Stimulated activated CD4-positive, alpha-beta T cell treated with anti-CD3 and anti-CD28 coated beads, Interleukin-2, amount 100 ng/mL, for 24 hours (primary cell): ENCODE data around the gene BRI3.
"Not testable (repeated sequence)": the region's sequence is repeated elsewhere in the genome, so short reads cannot be mapped to it uniquely, and the experiment has no call there.

Experiments used
- DNase-seq, 2 donors: peaks; one replicate each; pipeline ENCODE4 v3.0.0-alpha.2; 2020

BRI3 gene

DNA sequence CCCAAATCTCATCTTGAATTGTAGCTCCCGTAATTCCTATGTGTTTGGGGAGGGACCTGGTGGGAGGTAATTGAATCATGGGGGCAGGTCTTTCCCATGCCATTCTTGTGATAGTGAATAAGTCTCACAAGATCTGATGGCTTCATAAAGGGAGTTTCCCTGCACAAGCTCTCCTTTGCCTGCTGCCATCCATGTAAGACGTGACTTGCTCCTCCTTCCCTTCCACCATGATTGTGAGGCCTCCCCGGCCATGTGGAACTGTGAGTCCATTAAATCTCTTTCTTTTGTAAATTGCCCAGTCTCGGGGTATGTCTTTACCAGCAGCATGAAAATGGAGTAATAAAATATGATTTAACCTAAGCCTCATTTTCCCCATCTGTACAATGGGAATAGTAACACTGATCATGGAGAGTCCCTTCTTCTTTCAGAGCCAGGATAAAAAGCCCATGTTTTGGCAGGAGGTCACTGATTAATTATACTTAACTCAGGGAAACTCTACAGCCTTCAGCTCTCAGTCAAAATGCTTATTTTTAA lies 34.6 kb downstream of the BRI3 start:
- DNase-seq = not testable (repeated sequence)

DNA sequence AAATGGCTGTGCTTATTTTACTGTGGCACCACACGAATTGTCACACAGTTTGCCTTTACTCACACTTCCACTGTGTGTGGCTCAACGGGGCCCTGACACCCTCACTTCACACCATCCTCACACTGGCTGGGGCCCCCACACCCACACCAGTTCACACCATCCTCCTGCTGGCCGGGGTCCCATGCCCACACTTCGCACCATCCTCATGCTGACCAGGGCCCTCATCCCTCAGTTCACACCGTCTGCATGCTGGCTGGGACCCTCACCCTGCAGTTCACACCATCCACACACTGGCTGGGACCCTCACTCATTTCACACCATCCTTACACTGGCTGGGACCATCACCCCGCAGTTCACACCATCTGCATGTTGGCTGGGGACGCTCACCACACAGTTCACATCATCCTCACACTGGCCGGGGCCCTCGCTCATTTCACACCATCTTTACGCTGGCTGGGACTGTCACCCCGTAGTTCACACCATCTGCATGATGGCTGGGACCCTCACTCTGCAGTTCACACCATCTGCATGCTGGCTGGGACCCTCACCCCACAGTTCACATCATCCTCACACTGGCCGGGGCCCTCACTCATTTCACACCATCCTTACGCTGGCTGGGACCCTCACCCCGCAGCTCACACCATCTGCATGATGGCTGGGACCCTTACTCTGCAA lies 36.0 kb downstream of the BRI3 start:
- DNase-seq = no peak

DNA sequence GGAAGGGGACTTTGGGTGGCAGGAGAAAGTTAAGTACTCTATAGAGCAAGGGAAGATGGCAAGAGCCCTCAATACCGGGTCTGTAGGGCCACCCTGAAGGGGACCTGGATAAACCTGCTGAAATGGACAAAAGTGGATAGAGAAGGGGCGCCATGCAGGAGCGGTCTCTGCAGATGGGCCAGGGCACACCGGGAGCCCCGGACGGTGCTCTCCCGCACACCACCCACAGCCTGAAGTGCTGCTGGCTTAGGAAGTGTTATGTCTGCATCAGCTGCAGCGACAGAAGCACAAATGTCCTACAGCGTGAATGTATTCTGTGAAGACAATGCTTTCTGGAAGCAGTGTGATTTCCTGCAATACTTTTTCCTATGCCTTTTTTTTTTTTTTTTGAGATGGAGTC lies 37.7 kb downstream of the BRI3 start:
- no peak for DNase-seq

DNA sequence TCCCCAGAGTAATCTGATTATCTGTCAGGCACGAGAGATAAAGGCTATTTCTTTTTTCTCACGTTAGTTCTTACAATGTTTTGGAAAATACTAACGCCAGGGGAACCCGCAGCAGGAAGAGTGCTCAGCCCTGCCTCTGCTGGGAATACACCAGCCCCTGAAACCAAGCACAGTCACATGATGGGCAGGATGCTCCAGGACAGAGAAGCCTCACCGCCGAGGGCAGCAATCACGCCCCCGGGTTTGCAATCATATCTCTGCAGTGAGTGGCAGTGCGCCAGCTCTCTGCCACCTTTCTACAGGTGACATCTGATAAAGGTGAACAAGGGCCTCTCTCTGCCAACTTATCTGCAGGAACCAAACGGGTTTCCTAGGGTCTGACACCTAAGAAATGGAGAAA lies 39.8 kb downstream of the BRI3 start:
- DNase-seq = no peak

DNA sequence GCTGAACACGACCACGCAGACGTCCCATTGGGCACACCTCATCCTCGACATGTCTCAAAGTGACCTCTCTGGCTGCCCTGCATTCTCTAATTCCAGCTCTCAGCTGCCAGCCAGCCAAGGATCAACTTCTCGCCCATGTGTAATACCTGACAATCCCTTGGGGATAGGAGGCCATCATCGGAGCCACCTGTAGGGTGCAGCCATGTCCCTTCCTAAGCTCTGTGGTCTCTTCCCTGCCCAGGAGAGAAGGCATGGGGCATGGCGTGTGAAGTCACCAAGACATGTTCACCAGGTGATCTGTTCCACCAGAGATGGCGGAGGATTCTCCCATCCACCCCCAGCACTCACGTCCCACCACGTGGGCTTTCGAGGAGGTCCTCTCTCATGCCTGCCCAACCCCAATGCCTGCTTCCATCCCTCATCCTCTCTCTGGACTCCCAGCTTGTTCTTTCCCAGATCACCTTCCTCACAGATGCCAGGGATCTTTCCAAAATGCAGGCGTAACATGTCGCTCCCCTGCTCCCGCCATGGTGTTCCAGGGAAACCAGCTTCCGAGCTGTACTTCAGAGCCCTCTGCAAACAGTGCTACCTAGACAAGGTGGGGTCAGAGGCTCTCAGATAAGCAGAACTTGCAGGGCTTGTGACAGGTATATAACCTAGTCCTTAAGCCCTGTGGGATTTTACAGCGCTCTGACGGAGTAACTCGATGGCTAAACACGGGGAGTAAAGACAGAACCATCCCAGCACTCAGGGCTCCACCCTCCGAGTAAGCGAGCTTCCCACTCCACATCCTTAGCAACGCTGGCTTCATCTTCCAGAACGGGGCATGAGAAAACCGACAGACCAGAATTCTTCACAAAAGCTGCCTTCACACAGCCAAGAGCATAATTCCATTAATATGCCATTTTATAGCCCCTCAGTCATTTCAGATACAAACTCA lies 41.1 kb downstream of the BRI3 start:
- DNase-seq = no peak

DNA sequence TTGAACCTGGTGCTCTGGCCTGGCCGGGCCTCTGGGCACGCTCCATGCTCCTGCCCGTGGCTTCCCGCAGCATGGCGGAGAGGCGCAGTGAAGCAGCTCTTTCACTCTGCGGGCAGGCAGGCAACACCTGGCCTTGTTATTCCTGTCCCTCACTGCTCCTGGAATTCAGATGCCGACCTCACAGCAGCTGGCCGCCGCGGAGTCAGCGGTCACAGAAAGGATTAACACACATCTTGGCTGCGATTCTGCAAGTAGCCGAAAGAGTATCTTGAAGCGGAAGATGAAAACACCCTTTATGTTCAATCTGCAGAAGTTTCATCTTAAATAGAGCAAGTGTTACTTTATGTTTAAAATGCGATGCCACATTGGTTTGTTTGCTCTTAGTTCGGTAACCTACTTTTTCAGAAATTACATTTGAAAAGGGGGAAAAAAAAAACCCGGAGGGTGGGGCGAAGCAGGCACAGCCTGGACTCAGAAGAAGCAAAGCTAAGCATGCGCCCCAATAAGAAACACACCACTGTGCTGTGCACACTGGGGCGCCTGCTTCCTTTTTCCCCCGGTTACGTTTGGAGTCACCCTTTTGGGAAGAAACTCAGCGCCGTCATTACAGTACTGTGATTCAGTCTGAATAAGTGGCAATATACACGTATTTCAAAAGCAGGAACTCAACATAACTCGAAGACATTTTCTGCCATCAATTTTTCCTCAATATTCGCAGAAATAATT lies 42.3 kb downstream of the BRI3 start:
- no peak for DNase-seq

DNA sequence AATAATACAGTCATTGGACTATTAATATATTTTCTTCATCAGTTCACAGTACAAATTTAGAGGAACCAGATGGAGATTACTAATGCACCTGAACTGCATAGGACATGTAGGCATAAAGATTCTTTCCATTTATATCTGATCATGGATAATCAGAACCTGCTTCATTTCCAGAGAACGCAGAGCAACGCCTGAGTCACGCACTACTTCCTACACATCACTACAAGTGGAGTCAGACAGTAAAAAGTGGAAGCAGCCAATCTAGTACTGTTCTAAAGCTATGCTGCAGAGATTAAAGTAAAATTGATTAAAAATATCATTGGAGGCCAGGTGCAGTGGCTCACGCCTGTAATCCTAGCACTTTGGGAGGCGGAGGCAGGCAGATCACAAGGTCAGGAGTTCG lies 43.3 kb downstream of the BRI3 start:
- no peak for DNase-seq

DNA sequence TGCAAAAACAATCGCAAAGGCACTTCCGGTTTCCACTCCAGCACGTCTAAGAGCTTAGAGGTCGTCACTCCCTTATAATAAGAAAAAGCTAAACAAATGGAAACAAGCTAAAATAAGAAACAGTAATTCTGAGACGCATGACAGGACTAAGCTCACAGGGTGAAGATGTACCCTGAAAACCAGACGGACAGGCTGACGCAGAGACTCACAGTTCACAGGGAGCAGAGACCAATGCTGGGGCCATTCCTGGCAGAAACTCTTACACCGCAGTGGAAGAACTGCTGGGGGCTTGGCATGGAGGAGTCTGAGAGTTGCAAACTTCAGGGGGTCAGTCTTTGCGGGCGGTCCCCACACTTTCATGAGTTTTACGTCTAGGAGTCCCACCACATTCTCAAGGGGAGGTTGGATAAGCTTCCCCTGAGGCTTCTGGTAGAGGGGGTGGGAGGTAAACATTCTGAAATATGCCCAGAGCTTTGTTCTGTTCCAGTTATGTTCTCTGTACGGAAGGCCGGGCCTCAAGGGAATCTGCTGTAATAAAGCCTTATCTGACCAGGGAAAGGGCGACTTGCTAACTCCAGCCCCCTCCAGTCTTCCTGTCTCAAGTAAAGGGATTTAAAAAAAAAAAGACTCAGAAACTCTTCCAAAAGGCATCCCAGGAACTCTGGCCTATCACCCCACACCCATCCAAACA lies 47.8 kb downstream of the BRI3 start:
- DNase-seq = no peak

DNA sequence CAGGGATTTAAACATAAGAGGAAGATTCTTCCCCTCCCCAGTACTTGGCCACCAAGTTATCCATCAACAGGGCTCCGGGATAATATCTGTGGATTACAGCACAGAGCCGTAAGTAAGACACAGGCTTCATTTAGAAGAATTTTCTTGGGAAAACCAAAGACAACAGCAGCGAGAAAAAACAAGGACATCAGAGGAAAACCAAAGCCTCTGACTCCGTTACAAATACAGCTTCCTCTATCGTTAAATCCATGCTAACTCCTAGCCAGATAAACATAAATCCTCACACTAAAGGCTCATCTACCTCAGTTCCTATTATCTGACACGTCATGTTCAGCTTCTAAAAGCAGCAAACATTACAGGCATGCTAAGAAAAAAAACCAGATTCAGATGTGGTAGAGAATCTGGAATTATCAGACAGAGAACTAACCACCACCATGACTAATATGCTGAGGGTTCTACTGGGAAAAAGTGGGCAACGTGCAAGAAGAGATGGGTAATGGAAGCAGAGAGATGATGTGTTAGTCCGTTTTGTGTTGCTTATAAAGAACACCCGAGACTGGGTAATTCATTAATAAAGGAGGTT lies 48.4 kb downstream of the BRI3 start:
- no peak for DNase-seq

DNA sequence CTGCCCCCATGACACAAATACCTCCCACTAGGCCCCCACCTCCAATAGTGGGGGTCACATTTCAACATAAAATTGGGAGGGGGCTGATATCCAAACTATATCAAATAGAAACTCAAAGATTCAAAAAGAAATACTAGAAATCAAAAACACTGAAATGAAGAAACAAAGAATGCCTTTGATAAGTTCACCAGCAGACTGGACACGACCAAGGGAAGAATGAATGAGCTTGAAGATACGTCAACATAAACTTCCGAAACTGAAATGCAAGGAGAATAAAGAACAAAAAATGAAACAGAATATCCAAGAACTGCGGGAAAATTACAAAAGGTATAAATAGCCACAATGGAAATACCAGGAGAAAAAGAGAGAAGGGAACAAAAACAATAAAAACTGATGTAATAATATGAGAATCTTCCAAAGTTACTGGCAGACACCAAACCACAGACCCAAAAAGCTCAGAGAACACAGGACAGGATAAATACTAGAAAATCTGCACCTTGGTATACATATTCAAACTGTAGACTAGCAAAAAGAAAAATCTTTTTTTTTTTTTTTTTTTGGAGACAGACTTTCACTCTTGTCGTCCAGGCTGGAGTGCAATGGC lies 49.5 kb downstream of the BRI3 start:
- DNase-seq = no peak

DNA sequence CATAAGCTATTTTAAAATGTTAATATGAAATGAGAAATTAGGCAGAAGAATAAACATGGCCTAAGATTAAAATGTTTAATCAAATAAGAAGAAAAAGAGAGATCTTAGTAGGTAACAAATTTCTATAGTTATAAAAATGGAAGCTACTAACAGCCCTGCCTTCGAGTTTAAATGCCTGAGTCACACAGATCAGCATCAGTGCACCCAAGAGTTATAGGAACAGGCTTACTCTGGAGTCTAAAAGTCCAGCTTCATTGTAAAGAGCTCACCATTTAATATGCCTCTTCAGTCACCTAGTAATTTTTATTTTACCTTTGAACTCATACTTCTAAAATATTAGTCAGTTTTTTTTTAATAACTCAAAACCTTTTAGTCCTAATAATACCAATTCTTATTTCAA lies 52.6 kb downstream of the BRI3 start:
- no peak for DNase-seq

DNA sequence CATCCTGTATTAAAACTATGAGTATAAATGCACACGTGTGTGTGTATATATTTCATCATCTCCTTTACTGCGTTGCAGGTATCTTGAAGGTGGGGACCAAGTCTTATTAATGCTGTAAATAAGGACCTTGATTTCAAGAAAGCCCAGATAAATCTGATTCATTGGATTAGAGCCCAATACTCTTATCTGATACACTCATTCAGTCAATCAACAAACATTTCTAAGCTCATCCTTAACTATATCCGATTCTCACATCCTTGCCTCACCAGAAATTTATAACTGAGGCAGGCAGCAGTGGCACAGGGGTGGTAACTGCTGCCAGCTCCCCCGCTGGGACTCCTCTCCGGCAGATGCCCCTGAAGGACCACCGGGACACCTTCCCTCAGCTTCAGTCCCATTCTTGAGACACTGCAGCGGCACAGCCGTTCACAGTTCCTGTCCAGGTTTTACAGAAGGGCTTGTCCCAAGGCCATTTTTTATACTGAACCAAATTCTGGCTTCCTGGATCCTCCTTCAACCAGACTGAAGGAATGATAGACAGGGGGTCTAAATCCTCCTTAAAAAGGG lies 54.0 kb downstream of the BRI3 start:
- DNase-seq = no peak

DNA sequence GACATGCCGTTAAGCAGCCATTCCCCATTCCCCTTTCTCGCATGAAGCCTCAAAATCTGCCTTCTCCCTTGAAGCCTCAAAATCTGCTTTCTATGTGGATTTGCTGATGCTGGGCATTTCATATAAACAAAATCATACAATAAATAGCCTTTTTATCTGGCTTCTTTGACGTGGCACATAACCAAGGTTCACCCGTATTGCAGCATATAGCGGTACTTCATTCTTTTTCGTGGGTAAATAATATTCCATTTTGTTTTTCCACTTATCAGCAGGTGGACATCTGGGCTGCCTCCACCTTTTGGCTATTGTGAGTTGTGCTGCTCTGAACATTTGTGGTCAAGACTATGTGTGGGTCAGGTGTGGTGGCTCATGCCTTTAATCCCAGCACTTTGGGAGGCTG lies 57.0 kb downstream of the BRI3 start:
- DNase-seq = no peak

DNA sequence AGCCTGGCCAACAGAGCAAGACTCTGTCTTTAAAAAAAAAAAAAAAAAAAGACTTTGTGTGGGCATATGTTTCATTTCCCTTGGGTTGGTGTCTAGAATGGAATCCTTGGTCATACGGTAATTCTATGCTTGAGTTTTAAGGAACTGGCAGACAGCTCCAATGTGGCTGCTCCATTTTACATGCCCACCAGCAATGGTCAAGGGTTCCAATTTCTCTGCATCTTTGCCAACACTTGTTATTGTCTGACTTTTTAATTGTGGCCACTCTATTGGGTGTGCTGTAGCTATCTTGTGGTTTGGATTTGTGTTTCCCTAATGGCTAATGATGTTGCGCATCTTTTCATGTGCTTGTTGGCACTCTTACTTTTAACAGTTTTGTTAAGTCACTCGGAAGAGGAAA lies 57.6 kb downstream of the BRI3 start:
- DNase-seq = no peak

DNA sequence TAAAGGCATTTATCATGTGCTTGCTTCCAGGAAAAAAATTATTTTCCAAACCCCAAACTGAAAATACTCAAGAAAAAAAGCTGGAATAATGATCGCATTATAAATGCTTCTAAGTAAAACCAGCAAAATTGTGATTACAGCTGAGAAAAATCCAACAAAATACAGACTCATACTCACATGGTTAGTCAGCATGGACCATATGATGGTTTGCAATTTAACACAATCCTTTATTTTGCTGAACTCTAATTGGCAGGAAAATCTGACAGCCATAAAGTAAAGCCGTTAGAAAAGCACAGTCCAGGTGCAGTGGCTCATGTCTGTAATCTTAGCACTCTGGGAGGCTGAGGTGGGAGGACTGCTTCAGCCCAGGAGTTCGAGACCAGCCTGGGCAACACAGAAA lies 59.6 kb downstream of the BRI3 start:
- DNase-seq = no peak
